Measurements from ENCODE around the gene NNAT.
"Not testable (repeated sequence)": the region's sequence is repeated elsewhere in the genome, so short reads cannot be mapped to it uniquely, and the experiment has no call there.

The NNAT gene

DNA sequence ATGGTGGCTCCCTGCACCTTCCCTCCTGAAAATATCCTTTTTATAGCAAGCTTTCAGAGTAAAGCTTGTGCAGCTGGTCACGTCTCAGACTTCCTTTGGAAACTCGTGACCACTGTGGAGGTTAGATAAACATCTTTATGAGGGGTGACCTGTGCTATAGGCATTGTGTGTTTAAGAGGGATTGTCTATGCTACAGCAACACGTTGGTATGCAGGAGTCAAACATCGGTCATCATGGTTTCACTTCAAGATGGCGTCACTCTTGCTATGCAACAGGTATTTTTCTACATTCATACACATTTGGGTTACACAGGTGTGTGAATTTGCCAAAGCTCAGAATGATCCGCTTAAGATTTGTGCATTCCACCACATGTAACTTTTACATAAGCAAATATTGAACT is 21.2 kb downstream of the NNAT start:
- ATAC-seq (ENCODE audit: low read depth): peak; percentile 70
- TF ChIP-seq, protein P1, sequence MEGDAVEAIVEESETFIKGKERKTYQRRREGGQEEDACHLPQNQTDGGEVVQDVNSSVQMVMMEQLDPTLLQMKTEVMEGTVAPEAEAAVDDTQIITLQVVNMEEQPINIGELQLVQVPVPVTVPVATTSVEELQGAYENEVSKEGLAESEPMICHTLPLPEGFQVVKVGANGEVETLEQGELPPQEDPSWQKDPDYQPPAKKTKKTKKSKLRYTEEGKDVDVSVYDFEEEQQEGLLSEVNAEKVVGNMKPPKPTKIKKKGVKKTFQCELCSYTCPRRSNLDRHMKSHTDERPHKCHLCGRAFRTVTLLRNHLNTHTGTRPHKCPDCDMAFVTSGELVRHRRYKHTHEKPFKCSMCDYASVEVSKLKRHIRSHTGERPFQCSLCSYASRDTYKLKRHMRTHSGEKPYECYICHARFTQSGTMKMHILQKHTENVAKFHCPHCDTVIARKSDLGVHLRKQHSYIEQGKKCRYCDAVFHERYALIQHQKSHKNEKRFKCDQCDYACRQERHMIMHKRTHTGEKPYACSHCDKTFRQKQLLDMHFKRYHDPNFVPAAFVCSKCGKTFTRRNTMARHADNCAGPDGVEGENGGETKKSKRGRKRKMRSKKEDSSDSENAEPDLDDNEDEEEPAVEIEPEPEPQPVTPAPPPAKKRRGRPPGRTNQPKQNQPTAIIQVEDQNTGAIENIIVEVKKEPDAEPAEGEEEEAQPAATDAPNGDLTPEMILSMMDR (IDR thresholded peaks at IDR 0.05; ENCODE audit: poor library complexity, severe bottlenecking): no peak
- H3K27ac ChIP-seq (ENCODE audit: poor library complexity, severe bottlenecking): peak overlapping the region; percentile 0

DNA sequence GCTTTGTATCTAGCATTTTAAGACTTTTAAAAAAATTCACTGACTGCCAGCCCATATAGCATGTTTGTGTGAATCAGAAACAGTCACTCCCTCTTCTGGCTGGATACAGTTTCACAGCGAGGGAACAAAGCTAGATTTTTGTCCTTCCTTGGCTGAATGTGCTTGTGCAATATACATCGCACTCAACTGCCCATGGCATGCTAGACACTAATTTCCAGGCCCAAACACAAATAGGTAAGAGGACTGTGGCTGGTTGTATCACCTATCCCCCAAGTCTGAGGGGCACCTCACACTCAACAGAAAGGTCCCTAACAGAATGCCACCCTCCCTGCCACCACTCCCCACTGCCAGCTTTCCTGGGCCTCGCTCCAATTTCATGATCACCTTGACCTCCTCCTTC is 22.8 kb downstream of the NNAT start:
- DNase-seq (ENCODE audit: low spot score) (peak; percentile 59), ATAC-seq (ENCODE audit: low read depth) (peak; percentile 64)
- Histone ChIP-seq H3K4me1 (ENCODE audit: insufficient read depth, poor library complexity, severe bottlenecking) (peaks cover 12% of the 10 kb centered on the region), H3K36me3 (ENCODE audit: low read depth) (no peaks in the 10 kb centered on the region), H3K9me3 (ENCODE audit: severe bottlenecking) (no peaks in the 10 kb centered on the region), H3K4me3 (ENCODE audit: severe bottlenecking) (no peak overlapping the region), H3K27ac (ENCODE audit: poor library complexity, severe bottlenecking) (no peak overlapping the region), H3K27me3 (ENCODE audit: insufficient read depth, poor library complexity, severe bottlenecking) (no peaks in the 10 kb centered on the region)
- TF ChIP-seq, protein P1 (IDR thresholded peaks at IDR 0.05; ENCODE audit: poor library complexity, severe bottlenecking): peak; percentile 82

More for the DNA sequence above, 21.2 kb downstream of the NNAT start:
- Histone ChIP-seq H3K4me3 (ENCODE audit: severe bottlenecking) (no peak overlapping the region), H3K9me3 (ENCODE audit: severe bottlenecking) (no peaks in the 10 kb centered on the region), H3K4me1 (ENCODE audit: insufficient read depth, poor library complexity, severe bottlenecking) (peaks cover 12% of the 10 kb centered on the region), H3K27me3 (ENCODE audit: insufficient read depth, poor library complexity, severe bottlenecking) (no peaks in the 10 kb centered on the region), H3K36me3 (ENCODE audit: low read depth) (no peaks in the 10 kb centered on the region)
- DNase-seq (ENCODE audit: low spot score): peak; percentile 45

DNA sequence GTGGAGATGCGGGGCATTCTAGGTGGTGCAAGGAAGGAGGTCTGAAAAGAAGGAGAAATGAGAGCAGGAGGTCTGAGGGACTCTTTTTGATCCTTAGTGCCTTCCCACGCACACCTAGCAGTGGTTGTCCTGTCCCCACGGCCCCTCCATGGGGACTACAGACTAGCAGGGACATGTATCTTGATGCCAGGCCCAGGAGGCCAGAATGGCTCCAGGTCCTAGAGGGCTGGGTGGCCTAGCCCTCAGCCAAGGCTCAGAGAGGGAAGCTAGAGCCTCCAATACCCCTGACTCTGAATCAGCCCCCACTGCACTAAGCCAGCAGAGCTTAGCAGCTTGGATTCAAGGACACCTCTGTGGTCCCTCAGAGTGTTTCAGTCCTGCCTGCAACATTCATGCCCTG is 23.3 kb downstream of the NNAT start:
- H3K9me3 ChIP-seq (ENCODE audit: severe bottlenecking): no peaks in the 10 kb centered on the region
- no peaks in the 10 kb centered on the region for H3K36me3 ChIP-seq (ENCODE audit: low read depth)
- peaks cover 12% of the 10 kb centered on the region for H3K4me1 ChIP-seq (ENCODE audit: insufficient read depth, poor library complexity, severe bottlenecking)
- DNase-seq (ENCODE audit: low spot score) (peak; percentile 71), ATAC-seq (ENCODE audit: low read depth) (no peak)
- no peak overlapping the region for H3K4me3 ChIP-seq (ENCODE audit: severe bottlenecking)
- H3K27ac ChIP-seq (ENCODE audit: poor library complexity, severe bottlenecking): no peak overlapping the region
- H3K27me3 ChIP-seq (ENCODE audit: insufficient read depth, poor library complexity, severe bottlenecking): no peaks in the 10 kb centered on the region
- TF ChIP-seq, protein P1 (IDR thresholded peaks at IDR 0.05; ENCODE audit: poor library complexity, severe bottlenecking): no peak

DNA sequence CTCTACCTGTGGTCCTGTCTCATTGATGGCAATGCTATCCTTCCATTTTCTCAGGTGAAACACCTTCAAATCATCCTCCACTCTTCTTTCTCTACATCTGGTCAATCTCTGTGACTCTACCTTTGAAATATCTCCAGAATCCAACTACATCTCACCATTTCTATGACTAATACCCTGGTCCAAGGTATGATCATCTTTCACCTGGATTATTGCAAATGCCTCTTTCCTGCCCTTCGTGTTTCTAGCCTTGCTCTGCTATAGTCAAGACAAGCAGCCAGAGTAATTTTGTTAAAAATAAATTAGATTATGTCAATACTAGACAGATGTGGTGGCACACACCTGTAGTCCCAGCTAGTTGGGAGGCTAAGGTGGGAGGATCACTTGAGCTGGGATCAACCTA is 24.5 kb downstream of the NNAT start:
- DNase-seq (ENCODE audit: low spot score) (no peak), ATAC-seq (ENCODE audit: low read depth) (peak; percentile 43)
- no peaks in the 10 kb centered on the region for H3K36me3 ChIP-seq (ENCODE audit: low read depth)
- H3K4me1 ChIP-seq (ENCODE audit: insufficient read depth, poor library complexity, severe bottlenecking): peaks cover 12% of the 10 kb centered on the region
- H3K4me3 ChIP-seq (ENCODE audit: severe bottlenecking): no peak overlapping the region
- no peak overlapping the region for H3K27ac ChIP-seq (ENCODE audit: poor library complexity, severe bottlenecking)
- TF ChIP-seq, protein P1 (IDR thresholded peaks at IDR 0.05; ENCODE audit: poor library complexity, severe bottlenecking): no peak
- no peaks in the 10 kb centered on the region for H3K27me3 ChIP-seq (ENCODE audit: insufficient read depth, poor library complexity, severe bottlenecking)
- H3K9me3 ChIP-seq (ENCODE audit: severe bottlenecking): no peaks in the 10 kb centered on the region

DNA sequence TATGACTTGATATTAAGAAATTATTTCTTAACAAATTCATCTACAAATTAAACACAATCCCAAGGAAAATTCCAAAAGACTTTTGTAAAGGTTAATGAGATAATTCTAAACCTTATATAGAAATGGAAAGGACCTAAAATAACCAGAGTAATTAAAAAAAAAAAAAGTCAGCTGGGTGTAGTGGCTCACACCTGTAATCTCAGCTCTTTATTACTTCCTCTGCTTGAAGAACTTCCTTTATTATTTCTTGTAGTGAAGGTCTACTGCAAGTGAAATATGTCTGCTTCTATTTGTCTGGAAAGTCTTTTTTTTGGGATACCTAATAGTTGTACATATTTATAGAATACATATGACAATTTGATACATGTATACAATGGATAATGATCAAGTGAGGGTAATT is 26.9 kb downstream of the NNAT start:
- H3K4me3 ChIP-seq (ENCODE audit: severe bottlenecking): no peak overlapping the region
- peaks cover 2% of the 10 kb centered on the region for H3K4me1 ChIP-seq (ENCODE audit: insufficient read depth, poor library complexity, severe bottlenecking)
- TF ChIP-seq, protein P1 (IDR thresholded peaks at IDR 0.05; ENCODE audit: poor library complexity, severe bottlenecking): no peak
- no peak for DNase-seq (ENCODE audit: low spot score)
- no peak overlapping the region for H3K27ac ChIP-seq (ENCODE audit: poor library complexity, severe bottlenecking)
- H3K36me3 ChIP-seq (ENCODE audit: low read depth): no peaks in the 10 kb centered on the region
- no peak for ATAC-seq (ENCODE audit: low read depth)
- no peaks in the 10 kb centered on the region for H3K27me3 ChIP-seq (ENCODE audit: insufficient read depth, poor library complexity, severe bottlenecking)
- H3K9me3 ChIP-seq (ENCODE audit: severe bottlenecking): no peaks in the 10 kb centered on the region

DNA sequence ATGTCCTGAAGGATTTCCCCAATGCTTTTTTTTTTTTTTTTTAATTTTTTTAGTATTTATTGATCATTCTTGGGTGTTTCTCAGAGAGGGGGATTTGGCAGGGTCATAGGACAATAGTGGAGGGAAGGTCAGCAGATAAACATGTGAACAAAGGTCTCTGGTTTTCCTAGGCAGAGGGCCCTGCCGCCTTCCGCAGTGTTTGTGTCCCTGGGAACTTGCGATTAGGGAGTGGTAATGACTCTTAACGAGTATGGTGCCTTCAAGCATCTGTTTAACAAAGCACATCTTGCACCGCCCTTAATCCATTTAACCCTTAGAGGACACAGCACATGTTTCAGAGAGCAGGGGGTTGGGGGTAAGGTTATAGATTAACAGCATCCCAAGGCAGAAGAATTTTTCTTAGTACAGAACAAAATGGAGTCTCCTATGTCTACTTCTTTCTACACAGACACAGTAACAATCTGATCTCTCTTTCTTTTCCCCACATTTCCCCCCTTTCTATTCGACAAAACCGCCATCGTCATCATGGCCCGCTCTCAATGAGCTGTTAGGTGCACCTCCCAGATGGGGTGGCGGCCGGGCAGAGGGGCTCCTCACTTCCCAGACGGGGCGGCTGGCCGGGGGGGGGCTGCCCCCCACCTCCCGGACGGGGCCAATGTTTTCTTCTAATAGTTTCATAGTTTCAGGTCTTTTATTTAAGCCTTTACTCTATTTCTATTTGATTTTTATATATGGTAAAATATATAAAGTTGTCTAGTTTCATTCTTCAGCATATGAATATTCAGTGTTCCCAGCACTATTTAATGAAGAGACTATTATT is 29.3 kb downstream of the NNAT start:
- H3K4me3 ChIP-seq (ENCODE audit: severe bottlenecking); ATAC-seq (ENCODE audit: low read depth); H3K36me3 ChIP-seq (ENCODE audit: low read depth); H3K27me3 ChIP-seq (ENCODE audit: insufficient read depth, poor library complexity, severe bottlenecking); H3K27ac ChIP-seq (ENCODE audit: poor library complexity, severe bottlenecking); H3K9me3 ChIP-seq (ENCODE audit: severe bottlenecking); H3K4me1 ChIP-seq (ENCODE audit: insufficient read depth, poor library complexity, severe bottlenecking): not testable (repeated sequence)
- DNase-seq (ENCODE audit: low spot score): peak; percentile 42

DNA sequence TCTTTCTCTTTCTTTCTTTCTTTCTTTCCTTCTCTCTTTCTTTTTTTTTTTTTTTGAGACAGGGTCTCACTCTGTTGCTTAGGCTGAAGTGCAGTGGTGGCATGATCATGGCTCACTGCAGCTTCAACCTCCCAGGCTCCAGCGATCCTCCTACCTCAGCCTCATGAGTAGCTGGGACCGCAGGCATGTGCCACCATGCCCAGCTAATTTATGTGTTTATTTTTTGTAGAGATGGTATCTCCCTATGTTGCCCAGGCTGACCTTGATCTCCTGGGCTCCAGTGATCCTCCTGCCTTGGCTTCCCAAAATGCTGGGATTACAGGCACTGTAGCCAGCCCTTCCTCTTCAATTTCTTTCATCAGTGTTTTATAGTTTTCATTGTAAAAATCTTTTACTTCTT is 30.6 kb downstream of the NNAT start:
- not testable (repeated sequence) for H3K27me3 ChIP-seq (ENCODE audit: insufficient read depth, poor library complexity, severe bottlenecking); H3K4me3 ChIP-seq (ENCODE audit: severe bottlenecking); ATAC-seq (ENCODE audit: low read depth); DNase-seq (ENCODE audit: low spot score); H3K9me3 ChIP-seq (ENCODE audit: severe bottlenecking); H3K4me1 ChIP-seq (ENCODE audit: insufficient read depth, poor library complexity, severe bottlenecking); H3K36me3 ChIP-seq (ENCODE audit: low read depth); H3K27ac ChIP-seq (ENCODE audit: poor library complexity, severe bottlenecking)

Data from RWPE2 (cell line).